Measurements from ENCODE around the gene FGF5. TPM values are rescaled to one million over a fixed set of nuclear protein-coding genes. Genes with fewer than 3 reads are reported as not detected.

The FGF5 gene
- total and polyA plus RNA-seq, 2 of the 13 experiments (the other 11 are each of a cell fraction or from before 2014, with no cell fraction given) = not detected

- no peak overlapping the region for H2AFZ ChIP-seq (ENCODE audit: low read length)
- ATAC-seq (no peak), FAIRE-seq (no peak), DNase-seq (ENCODE audit: low spot score) (no peak)
- no peaks in the 10 kb centered on the region for H3K79me2 ChIP-seq (ENCODE audit: insufficient read depth, low read length)
- no peak overlapping the region for H3K4me2 ChIP-seq (ENCODE audit: low read depth, low read length)
- ChIA-PET POLR2A (no interaction called here), CTCF (ENCODE audit: low intra/inter-chr PET ratio, low total read pairs) (no interaction called here)
- in situ Hi-C loops (cut with HindIII; ENCODE audit: extremely low pct_ligation_motif_present, low pct_unique_long_range_greater_than_20kb) (no loop called here), intact Hi-C loops (cut with micrococcal nuclease; ENCODE audit: unreplicated experiment) (no loop called here)
- no peaks in the 10 kb centered on the region for H3K36me3 ChIP-seq (replicated peaks in 1 of 2; ENCODE audit: control insufficient read depth in 1 of 2, insufficient read depth in 2 of 2, low read length in 2 of 2)
- no peaks in the 10 kb centered on the region for H3K27me3 ChIP-seq (ENCODE audit: control insufficient read depth in 1 of 2, insufficient read depth in 2 of 2, low read length in 2 of 2)
- no peak overlapping the region for H3K27ac ChIP-seq (ENCODE audit: extremely low read length, insufficient read depth, low read length)
- WGBS (ENCODE audit: low lambda C conversion rate) = 0% methylated on average over 6 of the region's 6 CpGs
- H4K20me1 ChIP-seq (ENCODE audit: insufficient read depth, low read length) = no peaks in the 10 kb centered on the region
- H3K9me3 ChIP-seq (ENCODE audit: low read length) = no peaks in the 10 kb centered on the region
- no peak for TF ChIP-seq ZNF296 (CRISPR knock-in tag; conservative IDR thresholded peaks at IDR 0.05)
- no peak for TF ChIP-seq ZBTB26 (CRISPR knock-in tag; IDR thresholded peaks at IDR 0.05; ENCODE audit: borderline replicate concordance)
- no peak for TF ChIP-seq ZNF713 (CRISPR knock-in tag; IDR thresholded peaks at IDR 0.05)
- TF ChIP-seq HOXA5 (CRISPR knock-in tag; IDR thresholded peaks at IDR 0.05) = no peak
- H3K4me1 ChIP-seq (ENCODE audit: insufficient read depth, low read length) = no peaks in the 10 kb centered on the region
- no TSS peak for BruUV-seq (replicated peaks)
- H3K4me3 ChIP-seq (replicated peaks in 1 of 3; ENCODE audit: insufficient read depth in 1 of 3, low read depth in 2 of 3, low read length in 3 of 3) = no peak overlapping the region
- H3K9ac ChIP-seq (ENCODE audit: insufficient read depth, low read depth, low read length) = no peak overlapping the region
These were observed 57.7 kb downstream of the FGF5 start for GRCh38 chr4:80324171-80324570.

GRCh38 chr4:80331693-80332092 lies 65.2 kb downstream of the FGF5 start:
- Histone ChIP-seq H3K27me3 (ENCODE audit: control insufficient read depth in 1 of 2, insufficient read depth in 2 of 2, low read length in 2 of 2) (peaks cover 0 to 13% of the 10 kb centered on the region in 2 experiments; a peak in 2 of 5 replicates), H3K9me3 (ENCODE audit: low read length) (no peaks in the 10 kb centered on the region), H4K20me1 (ENCODE audit: insufficient read depth, low read length) (peaks cover 2% of the 10 kb centered on the region; the same call in 1 of the 2 replicates), H3K36me3 (replicated peaks in 1 of 2; ENCODE audit: control insufficient read depth in 1 of 2, insufficient read depth in 2 of 2, low read length in 2 of 2) (no peaks in the 10 kb centered on the region), H2AFZ (ENCODE audit: low read length) (no peak overlapping the region), H3K4me2 (ENCODE audit: low read depth, low read length) (no peak overlapping the region), H3K4me1 (ENCODE audit: insufficient read depth, low read length) (peaks cover 9% of the 10 kb centered on the region), H3K79me2 (ENCODE audit: insufficient read depth, low read length) (no peaks in the 10 kb centered on the region), H3K9ac (ENCODE audit: insufficient read depth, low read depth, low read length) (no peak overlapping the region), H3K4me3 (replicated peaks in 1 of 3; ENCODE audit: insufficient read depth in 1 of 3, low read depth in 2 of 3, low read length in 3 of 3) (no peak overlapping the region), H3K27ac (ENCODE audit: extremely low read length, insufficient read depth, low read length) (no peak overlapping the region)
- TF ChIP-seq ATRX (CRISPR knock-in tag; IDR thresholded peaks at IDR 0.05; ENCODE audit: borderline replicate concordance) (no peak), JUNB (CRISPR knock-in tag; IDR thresholded peaks at IDR 0.05; ENCODE audit: borderline replicate concordance) (no peak), FOXO4 (CRISPR knock-in tag; conservative IDR thresholded peaks at IDR 0.05) (no peak), ZNF576 (CRISPR knock-in tag; IDR thresholded peaks at IDR 0.05) (no peak), TFAP4 (IDR thresholded peaks at IDR 0.05; ENCODE audit: borderline replicate concordance, low read depth) (no peak), ZNF234 (CRISPR knock-in tag; conservative IDR thresholded peaks at IDR 0.05) (no peak), GATAD2A (CRISPR knock-in tag; IDR thresholded peaks at IDR 0.05) (no peak), MAFK (conservative IDR thresholded peaks at IDR 0.05 in 1 of 2, IDR thresholded peaks at IDR 0.05 in 1 of 2; ENCODE audit: low read length in 2 of 2) (0 out of 4 replicates have a peak, but pooled peaks of 1 of the 2 experiments have one; percentile 33)
- POLR2A ChIA-PET = no interaction called here
- FAIRE-seq (no peak), ATAC-seq (no peak), DNase-seq (ENCODE audit: low spot score) (no peak)
- 0% methylated on average over 2 of the region's 2 CpGs for WGBS (ENCODE audit: low lambda C conversion rate)
- CTCF ChIA-PET (ENCODE audit: low intra/inter-chr PET ratio, low total read pairs) = no interaction called here
- in situ Hi-C loops (cut with HindIII; ENCODE audit: extremely low pct_ligation_motif_present, low pct_unique_long_range_greater_than_20kb) (no loop called here), intact Hi-C loops (cut with micrococcal nuclease; ENCODE audit: unreplicated experiment) (no loop called here)
- no TSS peak for BruUV-seq (replicated peaks)
